H1 (cell line): ENCODE results near the gene DIDO1. TPM values are rescaled to one million over a fixed set of nuclear protein-coding genes. Genes with fewer than 3 reads are reported as not detected.

ENCODE experiments used
- CTCF ChIA-PET: fragments of 300-600 bp; sonication (Branson Sonifier 250); formaldehyde crosslinking; loops from one replicate; lab custom pipeline; 2021; ENCODE audit not compliant: partially characterized antibody; lab: Charles Lee
- POLR2A ChIA-PET: fragments of 300-600 bp; sonication (Branson Sonifier 250); formaldehyde crosslinking; loops from one replicate; lab custom pipeline; 2021; ENCODE audit warnings: inconsistent platforms; ENCODE audit not compliant: partially characterized antibody; lab: Charles Lee
- DNase-seq, 2 experiments: peaks; one replicate each; pipeline versions ENCODE4 v3.0.0 to v3.0.0-alpha.2; 2010 to 2022; ENCODE audit warnings: low spot score in 2 of 2, low read depth in 1 of 2, mixed read lengths in 1 of 2
- FAIRE-seq: peaks from 2 replicates; lab custom pipeline; 2011; peaks lifted over from hg19 to GRCh38; lab: Jason Lieb, UNC
- H2AFZ ChIP-seq: 2 replicates; pipeline ENCODE4 v1.8.1; 2012; ENCODE audit warnings: low read length, inconsistent platforms
- H2AK5ac ChIP-seq: 2 replicates; pipeline ENCODE4 v1.6.1; 2013; ENCODE audit warnings: low read depth, low read length
- H2BK120ac ChIP-seq: replicated peaks from 2 replicates; pipeline ENCODE3; 2013; ENCODE audit warnings: low read depth, low read length, inconsistent platforms
- H2BK12ac ChIP-seq: 2 replicates; pipeline ENCODE4 v1.6.1; 2013; ENCODE audit warnings: low read depth, low read length
- H2BK15ac ChIP-seq: 2 replicates; pipeline ENCODE4 v1.6.1; 2013; ENCODE audit warnings: low read length
- H2BK20ac ChIP-seq: 2 replicates; pipeline ENCODE4 v1.6.1; 2013; ENCODE audit warnings: low read length
- H2BK5ac ChIP-seq: 2 replicates; pipeline ENCODE4 v1.6.1; 2013; ENCODE audit warnings: low read depth, low read length
- H3K14ac ChIP-seq: 2 replicates; pipeline ENCODE4 v1.6.1; 2013; ENCODE audit warnings: inconsistent platforms; ENCODE audit not compliant: insufficient read length
- H3K18ac ChIP-seq: 2 replicates; pipeline ENCODE4 v1.6.1; 2013; ENCODE audit warnings: low read length; ENCODE audit errors: extremely low read depth
- H3K23ac ChIP-seq: 2 replicates; pipeline ENCODE4 v1.6.1; 2013; ENCODE audit warnings: inconsistent platforms; ENCODE audit not compliant: insufficient read length
- H3K23me2 ChIP-seq: 2 replicates; pipeline ENCODE4 v1.6.1; 2013; ENCODE audit warnings: low read depth, low read length
- H3K27ac ChIP-seq: 2 replicates; pipeline ENCODE4 v1.6.1; 2011; ENCODE audit warnings: low read depth, low read length, inconsistent platforms
- H3K27me3 ChIP-seq, 4 experiments: replicated peaks in 1 of 4; 1 replicate in 1 of 4; 2 replicates in 3 of 4; pipeline versions ENCODE4 v1.6.1 to v1.8.1; 2011 to 2013; ENCODE audit warnings: low read length in 3 of 4, mild to moderate bottlenecking in 3 of 4, inconsistent platforms in 2 of 4, mixed read lengths in 2 of 4, moderate library complexity in 1 of 4; ENCODE audit not compliant: control insufficient read depth in 3 of 4, insufficient read depth in 3 of 4; ENCODE audit errors: extremely low read depth in 1 of 4
- H3K36me3 ChIP-seq, 4 experiments: 2 replicates each; pipeline versions ENCODE4 v1.6.1 to v1.8.1; 2011 to 2013; ENCODE audit warnings: mild to moderate bottlenecking in 4 of 4, low read length in 3 of 4, moderate library complexity in 2 of 4, control low read depth in 1 of 4, inconsistent platforms in 1 of 4; ENCODE audit not compliant: insufficient read depth in 4 of 4, control insufficient read depth in 2 of 4
- H3K4ac ChIP-seq: replicated peaks from 2 replicates; pipeline ENCODE3; 2013; ENCODE audit warnings: low read length, low read depth, mixed read lengths, inconsistent platforms; ENCODE audit not compliant: insufficient read length
- H3K4me1 ChIP-seq, 4 experiments: replicated peaks in 1 of 4; 1 replicate in 1 of 4; 2 replicates in 3 of 4; pipeline versions ENCODE4 v1.6.1 to v1.8.1; 2011 to 2013; ENCODE audit warnings: low read length in 3 of 4, inconsistent platforms in 2 of 4, mixed read lengths in 1 of 4; ENCODE audit not compliant: insufficient read depth in 4 of 4, control insufficient read depth in 3 of 4
- H3K4me2 ChIP-seq, 2 experiments: 2 replicates each; pipeline versions ENCODE4 v1.6.1 to v1.8.1; 2011 to 2013; ENCODE audit warnings: low read depth in 2 of 2, low read length in 2 of 2, control low read depth in 1 of 2, inconsistent platforms in 1 of 2, mild to moderate bottlenecking in 1 of 2; ENCODE audit not compliant: insufficient read depth in 1 of 2
- H3K4me3 ChIP-seq, 4 experiments: fragments of 200-600, 300-600 bp in 1 of 4; sonication (generic), shearing (Covaris generic), sonication (Bioruptor Twin) in 1 of 4; 2 replicates each; pipeline versions ENCODE4 v1.5.1 to v1.8.1; 2011 to 2016; ENCODE audit warnings: low read length in 4 of 4, low read depth in 3 of 4, control low read depth in 2 of 4, inconsistent platforms in 2 of 4, mild to moderate bottlenecking in 2 of 4, mixed read lengths in 1 of 4, moderate library complexity in 1 of 4; ENCODE audit not compliant: insufficient read depth in 2 of 4; ENCODE audit errors: extremely low read depth in 1 of 4
- H3K56ac ChIP-seq: replicated peaks from 2 replicates; pipeline ENCODE3; 2013; ENCODE audit warnings: low read depth, mild to moderate bottlenecking, mixed read lengths, low read length, inconsistent platforms; ENCODE audit not compliant: insufficient read length
- H3K79me1 ChIP-seq: 2 replicates; pipeline ENCODE4 v1.6.1; 2013; ENCODE audit warnings: low read depth, low read length, control low read depth
- H3K79me2 ChIP-seq, 2 experiments: 2 replicates each; pipeline versions ENCODE4 v1.6.1 to v1.8.1; 2012 to 2013; ENCODE audit warnings: low read length in 2 of 2, mild to moderate bottlenecking in 2 of 2, inconsistent platforms in 1 of 2; ENCODE audit not compliant: insufficient read depth in 2 of 2, control insufficient read depth in 1 of 2
- H3K9ac ChIP-seq, 4 experiments: replicated peaks in 1 of 4; 1 replicate in 1 of 4; 2 replicates in 3 of 4; pipeline versions ENCODE4 v1.6.1 to v1.8.1; 2011 to 2013; ENCODE audit warnings: low read depth in 3 of 4, low read length in 3 of 4, control low read depth in 2 of 4, mild to moderate bottlenecking in 2 of 4, moderate library complexity in 2 of 4, inconsistent platforms in 1 of 4; ENCODE audit errors: extremely low read depth in 1 of 4
- H3K9me3 ChIP-seq, 2 experiments: 2 replicates each; pipeline versions ENCODE4 v1.6.1 to v1.8.1; 2012 to 2013; ENCODE audit warnings: mild to moderate bottlenecking in 2 of 2, moderate library complexity in 2 of 2, control low read depth in 1 of 2, inconsistent platforms in 1 of 2, low read depth in 1 of 2, low read length in 1 of 2, mixed read lengths in 1 of 2; ENCODE audit not compliant: insufficient read depth in 2 of 2
- H4K20me1 ChIP-seq, 2 experiments: replicated peaks in 1 of 2; 2 replicates each; pipeline versions ENCODE3 to v1.8.1; 2011 to 2013; ENCODE audit warnings: inconsistent platforms in 2 of 2, low read length in 2 of 2, mild to moderate bottlenecking in 1 of 2; ENCODE audit not compliant: insufficient read depth in 2 of 2, control insufficient read depth in 1 of 2
- H4K5ac ChIP-seq: 2 replicates; pipeline ENCODE4 v1.6.1; 2013; ENCODE audit warnings: low read length, low read depth, mixed read lengths, inconsistent platforms; ENCODE audit not compliant: insufficient read length
- H4K8ac ChIP-seq: 2 replicates; pipeline ENCODE4 v1.8.0; 2013; ENCODE audit warnings: mild to moderate bottlenecking, moderate library complexity, low read length, inconsistent platforms; ENCODE audit not compliant: insufficient read depth; ENCODE audit errors: extremely low read depth
- H4K91ac ChIP-seq: replicated peaks from 2 replicates; pipeline ENCODE3; 2013; ENCODE audit warnings: low read length, mixed read lengths, inconsistent platforms; ENCODE audit not compliant: insufficient read length
- ZNF274 ChIP-seq: IDR thresholded peaks from 2 replicates; pipeline ENCODE4 v1.7.0; 2012; ENCODE audit warnings: low read length, borderline replicate concordance; ENCODE audit errors: extremely low read depth
- WGBS, 2 experiments: shearing (Covaris generic) in 1 of 2; methylation state at CpG; one replicate each; pipeline versions ENCODE4 v1.1.6 to v1.1.7; 2013 to 2015; ENCODE audit warnings: low lambda C conversion rate in 2 of 2, mixed read lengths in 2 of 2, inconsistent platforms in 1 of 2, low coverage in 1 of 2, missing lambda C conversion rate in 1 of 2; ENCODE audit not compliant: insufficient replicate concordance in 2 of 2, insufficient coverage in 1 of 2, insufficient read length in 1 of 2; ENCODE audit errors: extremely low coverage in 1 of 2, missing lambda C conversion rate in 1 of 2; 5-methylcytosine and 5-hydroxymethylcytosine counted together
- polyA plus RNA-seq, 7 experiments: library from polyadenylated mRNA; depleted of rRNA in 3 of 7; stranded (reverse) in 5 of 7; unstranded in 2 of 7; fragments of >200 nt in 5 of 7; fragments of 200-250 nt in 2 of 7; gene quantifications; 1 replicate in 5 of 7; 2 replicates in 1 of 7; 4 replicates in 1 of 7; pipeline versions ENCODE4 v1.2.1 to v1.2.3, GENCODE V29; 2011 to 2013; ENCODE audit warnings: missing spikeins in 2 of 7, mixed read lengths in 2 of 7
- total RNA-seq: library from RNA; stranded (reverse); fragmentation: NEBNext Ultra II Directional; extraction: Animal tissue kit (Norgen Biotek cat#: 25700); gene quantifications from 2 replicates; pipeline ENCODE4 v1.2.1, GENCODE V29; 2021

The DIDO1 gene
- total and polyA plus RNA-seq, 2 of the 8 experiments (the other 6 are each of a cell fraction or from before 2014, with no cell fraction given) = 53.6 to 82.8 TPM

DNA sequence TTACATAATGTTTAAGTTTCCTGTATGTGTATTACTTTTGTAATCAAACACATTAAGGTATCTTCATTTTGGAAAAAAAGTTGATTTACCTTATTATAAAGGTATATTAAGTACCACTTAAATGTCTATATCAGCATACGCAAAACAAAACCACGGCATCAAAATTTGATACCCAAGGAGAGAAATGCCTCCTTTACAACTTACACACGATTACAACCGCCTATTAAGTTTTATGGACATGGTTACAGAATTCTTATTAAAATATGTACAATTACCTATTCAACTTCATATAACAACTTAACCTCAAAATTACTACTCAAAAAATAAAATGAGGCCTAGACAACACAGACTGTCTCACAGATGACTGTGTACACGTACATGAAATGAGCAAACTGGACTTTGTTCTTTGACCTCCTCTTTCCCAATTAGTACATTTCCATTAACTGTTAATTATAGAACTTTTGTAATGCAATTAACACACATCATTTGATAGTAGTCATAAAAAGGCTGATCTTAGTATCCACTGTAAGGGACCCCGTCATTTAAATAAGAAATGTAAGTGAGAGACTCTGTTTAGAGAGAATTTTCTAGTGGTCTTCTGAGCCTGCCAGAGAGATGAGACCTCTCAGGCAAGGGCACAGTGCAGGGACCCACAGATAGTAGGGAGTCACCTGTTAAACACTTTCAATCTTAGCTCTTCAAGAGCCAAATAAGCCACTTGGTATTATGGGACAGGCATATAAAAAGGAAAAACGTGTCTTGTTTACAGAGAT, 2.5 kb downstream of the DIDO1 start:
- Histone ChIP-seq H4K8ac (no peak overlapping the region), H3K27ac (no peak overlapping the region), H4K91ac (no peak overlapping the region), H3K23me2 (peaks cover 28% of the 10 kb centered on the region), H4K5ac (no peak overlapping the region), H3K14ac (no peak overlapping the region), H2BK5ac (no peak overlapping the region), H3K4me1 (peaks cover 15 to 42% (median 33%) of the 10 kb centered on the region in 4 experiments), H3K36me3 (no peaks in the 10 kb centered on the region), H3K27me3 (no peaks in the 10 kb centered on the region), H3K79me1 (peaks cover 3% of the 10 kb centered on the region; the same call in 1 of the 2 replicates), H3K23ac (no peak overlapping the region), H3K79me2 (peaks cover 65 to 91% of the 10 kb centered on the region in 2 experiments), H2BK12ac (peak overlapping the region; percentile 88; the same call in 1 of the 2 replicates), H3K4me3 (peak overlapping the region in 3 of 4 experiments; percentile 76 to 99 (median 97); a peak in 3 of 8 replicates), H3K9ac (peak overlapping the region in 1 of 4 experiments; percentile 62; a peak in 1 of 7 replicates), H3K4me2 (peak overlapping the region; percentile 83 to 96), H2BK120ac (no peak overlapping the region), H3K4ac (no peak overlapping the region), H2AK5ac (0 out of 2 replicates have a peak overlapping the region, but pooled peaks have one; percentile 33), H2BK20ac (no peak overlapping the region), H3K9me3 (no peaks in the 10 kb centered on the region), H3K18ac (no peak overlapping the region), H2AFZ (no peak overlapping the region), H4K20me1 (peaks cover 41 to 46% of the 10 kb centered on the region in 2 experiments), H2BK15ac (no peak overlapping the region), H3K56ac (no peak overlapping the region)
- DNase-seq (no peak), FAIRE-seq (no peak)
- POLR2A ChIA-PET = interaction anchor here (0.6 to 20.3 kb wide), 5 partner anchors 11 to 83 kb away, joined by 3 to 363 read pairs (median 81); partner anchors contain the start of gene GID8
- CTCF ChIA-PET = interaction anchor here (0.9 to 2.5 kb wide), 9 partner anchors 11 to 47 kb away, joined by 3 to 10 read pairs (median 4); no protein-coding TSS in a partner anchor
- TF ChIP-seq ZNF274 = no peak
- WGBS, 2 experiments = 72% methylated on average over 7 of the region's 7 CpGs; no CpG with 5 or more reads in 1 of the 2 experiments
